Liver (tissue), 9 donors: Measurements from ENCODE around the gene PTCD2. TPM values are rescaled to one million over a fixed set of nuclear protein-coding genes. Genes with fewer than 3 reads are reported as not detected.

Source experiments
- DNase-seq: peaks from one replicate; pipeline ENCODE4 v3.0.0-alpha.2; 2017; ENCODE audit warnings: low spot score
- H3K27ac ChIP-seq, 2 donors: one replicate each; pipeline ENCODE4 v1.7.0; 2013; ENCODE audit warnings: inconsistent platforms in 2 of 2, low read length in 2 of 2, control low read depth in 1 of 2, low read depth in 1 of 2, mild to moderate bottlenecking in 1 of 2
- H3K27me3 ChIP-seq, 4 donors: one replicate each; pipeline versions ENCODE4 v1.6.1 to v1.7.0; 2013; ENCODE audit warnings: low read length in 3 of 4, inconsistent platforms in 1 of 4, mild to moderate bottlenecking in 1 of 4, moderate library complexity in 1 of 4; ENCODE audit not compliant: control insufficient read depth in 4 of 4, insufficient read depth in 4 of 4
- H3K36me3 ChIP-seq, 4 donors: one replicate each; pipeline versions ENCODE4 v1.6.1 to v1.7.0; 2013; ENCODE audit warnings: low read length in 3 of 4, mild to moderate bottlenecking in 3 of 4, low read depth in 1 of 4, moderate library complexity in 1 of 4; ENCODE audit not compliant: control insufficient read depth in 4 of 4, insufficient read depth in 3 of 4
- H3K4me1 ChIP-seq, 4 donors: one replicate each; pipeline versions ENCODE4 v1.6.1 to v1.7.0; 2013; ENCODE audit warnings: low read length in 3 of 4, mild to moderate bottlenecking in 3 of 4, moderate library complexity in 1 of 4; ENCODE audit not compliant: control insufficient read depth in 4 of 4, insufficient read depth in 4 of 4
- H3K4me3 ChIP-seq, 3 donors: one replicate each; pipeline versions ENCODE4 v1.6.1 to v1.7.0; 2013; ENCODE audit warnings: low read length in 3 of 3, control low read depth in 1 of 3, low read depth in 1 of 3, mild to moderate bottlenecking in 1 of 3
- H3K9ac ChIP-seq, 2 donors: one replicate each; pipeline ENCODE4 v1.7.0; 2013; ENCODE audit warnings: low read length in 2 of 2, mild to moderate bottlenecking in 2 of 2, moderate library complexity in 2 of 2, control low read depth in 1 of 2, low read depth in 1 of 2
- H3K9me3 ChIP-seq, 4 donors: one replicate each; pipeline versions ENCODE4 v1.6.1 to v1.7.0; 2013; ENCODE audit warnings: low read length in 3 of 4; ENCODE audit not compliant: control insufficient read depth in 4 of 4
- ATF3 ChIP-seq: IDR thresholded peaks from 2 replicates; pipeline ENCODE4 v1.6.1; 2016; ENCODE audit warnings: antibody characterized with exemption
- EGR1 ChIP-seq, 2 donors: IDR thresholded peaks; 2 replicates each; pipeline ENCODE4 v1.6.1; 2016 to 2018; ENCODE audit warnings: antibody characterized with exemption in 2 of 2, low read depth in 2 of 2
- FOXA1 ChIP-seq: IDR thresholded peaks from 2 replicates; pipeline ENCODE4 v1.6.1; 2016; ENCODE audit warnings: antibody characterized with exemption
- FOXA2 ChIP-seq: IDR thresholded peaks from 2 replicates; pipeline ENCODE4 v1.6.1; 2016; ENCODE audit warnings: antibody characterized with exemption
- GABPA ChIP-seq, 2 donors: IDR thresholded peaks in 1 of 2; conservative IDR thresholded peaks in 1 of 2; 2 replicates each; pipeline ENCODE4 v1.6.1; 2016; ENCODE audit warnings: antibody characterized with exemption in 2 of 2, mild to moderate bottlenecking in 1 of 2, moderate library complexity in 1 of 2
- HNF4A ChIP-seq, 2 donors: conservative IDR thresholded peaks; 2 replicates each; pipeline ENCODE4 v1.6.1; 2016; ENCODE audit warnings: antibody characterized with exemption in 2 of 2, mild to moderate bottlenecking in 2 of 2
- HNF4G ChIP-seq: IDR thresholded peaks from 2 replicates; pipeline ENCODE4 v1.6.1; 2016; ENCODE audit warnings: antibody characterized with exemption
- JUND ChIP-seq, 2 donors: IDR thresholded peaks; 2 replicates each; pipeline ENCODE4 v1.6.1; 2016; ENCODE audit warnings: antibody characterized with exemption in 2 of 2
- NR2F2 ChIP-seq: IDR thresholded peaks from 2 replicates; pipeline ENCODE4 v1.6.1; 2016; ENCODE audit warnings: antibody characterized with exemption
- RAD21 ChIP-seq, 2 donors: IDR thresholded peaks; 2 replicates each; pipeline ENCODE4 v1.6.1; 2016; ENCODE audit warnings: antibody characterized with exemption in 2 of 2, mild to moderate bottlenecking in 2 of 2
- RXRA ChIP-seq, 2 donors: IDR thresholded peaks; 2 replicates each; pipeline ENCODE4 v1.6.1; 2017 to 2018; ENCODE audit warnings: antibody characterized with exemption in 2 of 2, mild to moderate bottlenecking in 1 of 2
- SP1 ChIP-seq: IDR thresholded peaks from 2 replicates; pipeline ENCODE4 v1.6.1; 2018; ENCODE audit warnings: antibody characterized with exemption, mild to moderate bottlenecking
- TAF1 ChIP-seq: conservative IDR thresholded peaks from 2 replicates; pipeline ENCODE4 v1.6.1; 2016; ENCODE audit warnings: antibody characterized with exemption, mild to moderate bottlenecking
- YY1 ChIP-seq: IDR thresholded peaks from 2 replicates; pipeline ENCODE4 v1.6.1; 2016; ENCODE audit warnings: antibody characterized with exemption, mild to moderate bottlenecking
- WGBS: extraction: QIAGEN DNeasy Blood & Tissue Kit; methylation state at CpG from one replicate; pipeline ENCODE4 v1.1.7; 2013; 5-methylcytosine and 5-hydroxymethylcytosine counted together
- polyA plus RNA-seq, 2 donors: library from polyadenylated mRNA; stranded (reverse) in 1 of 2; unstranded in 1 of 2; fragments of 200-250 nt in 1 of 2; fragments of >200 nt in 1 of 2; fragmentation: Nextera tagmentation in 1 of 2; extraction: Ambion mirVana in 1 of 2; gene quantifications; one replicate each; pipeline versions ENCODE4 v1.2.1 to v1.2.3, GENCODE V29; 2013 to 2015
- total RNA-seq, 2 donors: library from RNA; depleted of rRNA; stranded (reverse); fragments of >200 nt; gene quantifications; one replicate each; pipeline ENCODE4 v1.2.3, GENCODE V29; 2014
- TF ChIP-seq, protein P1 (sequence below): fragments of 150-350 bp; IDR thresholded peaks from 2 replicates; pipeline ENCODE4 v1.5.1; 2017; ENCODE audit warnings: improper control_type of control experiment, low read depth, low read length; ENCODE audit not compliant: missing input control
- TF ChIP-seq, protein P2 (sequence below): IDR thresholded peaks from 2 replicates; pipeline ENCODE4 v1.6.1; 2016; ENCODE audit warnings: antibody characterized with exemption
- TF ChIP-seq, protein P3 (sequence below): IDR thresholded peaks from 2 replicates; pipeline ENCODE4 v1.6.1; 2016; ENCODE audit warnings: antibody characterized with exemption, mild to moderate bottlenecking
- TF ChIP-seq, protein P4 (sequence below): IDR thresholded peaks from 2 replicates; pipeline ENCODE4 v1.6.1; 2016; ENCODE audit warnings: antibody characterized with exemption
- donor health status: healthy.
- donor health status: healthy.
- donor health status: healthy.
- donor health status: healthy.
- donor health status: healthy.

The PTCD2 gene
- total and polyA plus RNA-seq, 4 donors: 4.4 to 5.9 (median 5.2) TPM

- no peak for TF ChIP-seq SP1
These were observed 92.3 kb downstream of the PTCD2 start (continued) for GRCh38 chr5:72412283-72413055.

DNA sequence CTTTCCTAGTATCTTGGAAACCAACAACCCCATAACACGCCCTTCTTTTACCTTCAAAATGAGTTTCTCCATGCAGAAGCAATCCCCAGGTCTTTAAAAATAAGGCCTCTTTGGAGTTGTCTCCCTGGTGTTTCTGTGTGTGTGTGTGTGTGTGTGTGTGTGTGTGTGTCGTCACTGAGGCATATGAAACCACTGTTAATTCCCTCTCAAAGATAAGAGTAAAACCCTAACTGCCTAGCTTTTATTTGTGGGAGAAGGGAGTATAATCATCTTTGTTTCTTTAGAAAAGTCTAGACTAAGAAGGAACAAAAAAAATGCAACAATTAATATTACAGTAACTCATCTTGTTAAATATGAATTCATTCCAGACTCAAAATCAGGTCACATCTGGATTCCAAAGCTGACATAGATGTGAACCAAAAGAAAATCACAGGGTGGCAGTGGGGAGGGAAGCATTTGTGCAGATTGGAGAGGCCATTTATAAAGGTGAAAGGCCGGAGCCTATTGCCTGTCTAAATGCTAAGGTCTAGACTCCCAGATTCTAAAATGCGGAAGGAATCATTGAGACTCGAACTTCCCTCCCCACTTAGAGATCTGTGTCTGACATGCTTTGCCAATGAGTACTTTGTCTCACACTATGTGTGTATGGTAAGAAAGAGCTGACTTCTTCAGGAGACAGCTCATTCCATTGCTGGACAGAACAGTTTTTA lies 95.6 kb downstream of the PTCD2 start:
- H3K4me3 ChIP-seq: no peak overlapping the region
- no peaks in the 10 kb centered on the region for H3K36me3 ChIP-seq
- no peak overlapping the region for H3K27ac ChIP-seq
- DNase-seq: no peak
- TF ChIP-seq NR2F2 (no peak), TAF1 (no peak), RXRA (IDR thresholded peaks at IDR 0.05) (no peak), RAD21 (IDR thresholded peaks at IDR 0.05) (no peak)
- TF ChIP-seq, protein P1, sequence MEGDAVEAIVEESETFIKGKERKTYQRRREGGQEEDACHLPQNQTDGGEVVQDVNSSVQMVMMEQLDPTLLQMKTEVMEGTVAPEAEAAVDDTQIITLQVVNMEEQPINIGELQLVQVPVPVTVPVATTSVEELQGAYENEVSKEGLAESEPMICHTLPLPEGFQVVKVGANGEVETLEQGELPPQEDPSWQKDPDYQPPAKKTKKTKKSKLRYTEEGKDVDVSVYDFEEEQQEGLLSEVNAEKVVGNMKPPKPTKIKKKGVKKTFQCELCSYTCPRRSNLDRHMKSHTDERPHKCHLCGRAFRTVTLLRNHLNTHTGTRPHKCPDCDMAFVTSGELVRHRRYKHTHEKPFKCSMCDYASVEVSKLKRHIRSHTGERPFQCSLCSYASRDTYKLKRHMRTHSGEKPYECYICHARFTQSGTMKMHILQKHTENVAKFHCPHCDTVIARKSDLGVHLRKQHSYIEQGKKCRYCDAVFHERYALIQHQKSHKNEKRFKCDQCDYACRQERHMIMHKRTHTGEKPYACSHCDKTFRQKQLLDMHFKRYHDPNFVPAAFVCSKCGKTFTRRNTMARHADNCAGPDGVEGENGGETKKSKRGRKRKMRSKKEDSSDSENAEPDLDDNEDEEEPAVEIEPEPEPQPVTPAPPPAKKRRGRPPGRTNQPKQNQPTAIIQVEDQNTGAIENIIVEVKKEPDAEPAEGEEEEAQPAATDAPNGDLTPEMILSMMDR: no peak
- H3K9me3 ChIP-seq: no peaks in the 10 kb centered on the region
- 92% methylated on average over 5 of the region's 5 CpGs for WGBS
- no peaks in the 10 kb centered on the region for H3K4me1 ChIP-seq
- no peaks in the 10 kb centered on the region for H3K27me3 ChIP-seq
- no peak overlapping the region for H3K9ac ChIP-seq

- H3K4me3 ChIP-seq: no peak overlapping the region
- no peaks in the 10 kb centered on the region for H3K27me3 ChIP-seq
- no peak for DNase-seq
- H3K36me3 ChIP-seq: no peaks in the 10 kb centered on the region
- no peak overlapping the region for H3K9ac ChIP-seq
- no peaks in the 10 kb centered on the region for H3K4me1 ChIP-seq
- H3K9me3 ChIP-seq: no peaks in the 10 kb centered on the region
- H3K27ac ChIP-seq: no peak overlapping the region
- WGBS: 85% methylated on average over 48 of the region's 48 CpGs
- TF ChIP-seq HNF4A (conservative IDR thresholded peaks at IDR 0.05): no peak
- no peak for TF ChIP-seq TAF1
- TF ChIP-seq, protein P2, sequence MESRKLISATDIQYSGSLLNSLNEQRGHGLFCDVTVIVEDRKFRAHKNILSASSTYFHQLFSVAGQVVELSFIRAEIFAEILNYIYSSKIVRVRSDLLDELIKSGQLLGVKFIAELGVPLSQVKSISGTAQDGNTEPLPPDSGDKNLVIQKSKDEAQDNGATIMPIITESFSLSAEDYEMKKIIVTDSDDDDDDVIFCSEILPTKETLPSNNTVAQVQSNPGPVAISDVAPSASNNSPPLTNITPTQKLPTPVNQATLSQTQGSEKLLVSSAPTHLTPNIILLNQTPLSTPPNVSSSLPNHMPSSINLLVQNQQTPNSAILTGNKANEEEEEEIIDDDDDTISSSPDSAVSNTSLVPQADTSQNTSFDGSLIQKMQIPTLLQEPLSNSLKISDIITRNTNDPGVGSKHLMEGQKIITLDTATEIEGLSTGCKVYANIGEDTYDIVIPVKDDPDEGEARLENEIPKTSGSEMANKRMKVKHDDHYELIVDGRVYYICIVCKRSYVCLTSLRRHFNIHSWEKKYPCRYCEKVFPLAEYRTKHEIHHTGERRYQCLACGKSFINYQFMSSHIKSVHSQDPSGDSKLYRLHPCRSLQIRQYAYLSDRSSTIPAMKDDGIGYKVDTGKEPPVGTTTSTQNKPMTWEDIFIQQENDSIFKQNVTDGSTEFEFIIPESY: no peak
- no peak for TF ChIP-seq FOXA1
- no peak for TF ChIP-seq RXRA (IDR thresholded peaks at IDR 0.05)
- TF ChIP-seq, protein P1: no peak
- no peak for TF ChIP-seq EGR1 (IDR thresholded peaks at IDR 0.05; ENCODE audit: low read depth in 2 of 2)
- no peak for TF ChIP-seq FOXA2
- TF ChIP-seq, protein P3, sequence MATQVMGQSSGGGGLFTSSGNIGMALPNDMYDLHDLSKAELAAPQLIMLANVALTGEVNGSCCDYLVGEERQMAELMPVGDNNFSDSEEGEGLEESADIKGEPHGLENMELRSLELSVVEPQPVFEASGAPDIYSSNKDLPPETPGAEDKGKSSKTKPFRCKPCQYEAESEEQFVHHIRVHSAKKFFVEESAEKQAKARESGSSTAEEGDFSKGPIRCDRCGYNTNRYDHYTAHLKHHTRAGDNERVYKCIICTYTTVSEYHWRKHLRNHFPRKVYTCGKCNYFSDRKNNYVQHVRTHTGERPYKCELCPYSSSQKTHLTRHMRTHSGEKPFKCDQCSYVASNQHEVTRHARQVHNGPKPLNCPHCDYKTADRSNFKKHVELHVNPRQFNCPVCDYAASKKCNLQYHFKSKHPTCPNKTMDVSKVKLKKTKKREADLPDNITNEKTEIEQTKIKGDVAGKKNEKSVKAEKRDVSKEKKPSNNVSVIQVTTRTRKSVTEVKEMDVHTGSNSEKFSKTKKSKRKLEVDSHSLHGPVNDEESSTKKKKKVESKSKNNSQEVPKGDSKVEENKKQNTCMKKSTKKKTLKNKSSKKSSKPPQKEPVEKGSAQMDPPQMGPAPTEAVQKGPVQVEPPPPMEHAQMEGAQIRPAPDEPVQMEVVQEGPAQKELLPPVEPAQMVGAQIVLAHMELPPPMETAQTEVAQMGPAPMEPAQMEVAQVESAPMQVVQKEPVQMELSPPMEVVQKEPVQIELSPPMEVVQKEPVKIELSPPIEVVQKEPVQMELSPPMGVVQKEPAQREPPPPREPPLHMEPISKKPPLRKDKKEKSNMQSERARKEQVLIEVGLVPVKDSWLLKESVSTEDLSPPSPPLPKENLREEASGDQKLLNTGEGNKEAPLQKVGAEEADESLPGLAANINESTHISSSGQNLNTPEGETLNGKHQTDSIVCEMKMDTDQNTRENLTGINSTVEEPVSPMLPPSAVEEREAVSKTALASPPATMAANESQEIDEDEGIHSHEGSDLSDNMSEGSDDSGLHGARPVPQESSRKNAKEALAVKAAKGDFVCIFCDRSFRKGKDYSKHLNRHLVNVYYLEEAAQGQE: no peak
- no peak for TF ChIP-seq RAD21 (IDR thresholded peaks at IDR 0.05)
- no peak for TF ChIP-seq NR2F2
- TF ChIP-seq, protein P4, sequence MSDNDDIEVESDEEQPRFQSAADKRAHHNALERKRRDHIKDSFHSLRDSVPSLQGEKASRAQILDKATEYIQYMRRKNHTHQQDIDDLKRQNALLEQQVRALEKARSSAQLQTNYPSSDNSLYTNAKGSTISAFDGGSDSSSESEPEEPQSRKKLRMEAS: no peak
- no peak for TF ChIP-seq YY1
- no peak for TF ChIP-seq HNF4G
- TF ChIP-seq ATF3: no peak
- no peak for TF ChIP-seq JUND (IDR thresholded peaks at IDR 0.05)
- no peak for TF ChIP-seq GABPA (IDR thresholded peaks at IDR 0.05 in 1 of 2, conservative IDR thresholded peaks at IDR 0.05 in 1 of 2)
These were observed 97.3 kb downstream of the PTCD2 start for GRCh38 chr5:72417333-72418062.
